Measurements from ENCODE around the gene MTHFD2L.
"Not testable (repeated sequence)": the region's sequence is repeated elsewhere in the genome, so short reads cannot be mapped to it uniquely, and the experiment has no call there.

The MTHFD2L gene

DNA sequence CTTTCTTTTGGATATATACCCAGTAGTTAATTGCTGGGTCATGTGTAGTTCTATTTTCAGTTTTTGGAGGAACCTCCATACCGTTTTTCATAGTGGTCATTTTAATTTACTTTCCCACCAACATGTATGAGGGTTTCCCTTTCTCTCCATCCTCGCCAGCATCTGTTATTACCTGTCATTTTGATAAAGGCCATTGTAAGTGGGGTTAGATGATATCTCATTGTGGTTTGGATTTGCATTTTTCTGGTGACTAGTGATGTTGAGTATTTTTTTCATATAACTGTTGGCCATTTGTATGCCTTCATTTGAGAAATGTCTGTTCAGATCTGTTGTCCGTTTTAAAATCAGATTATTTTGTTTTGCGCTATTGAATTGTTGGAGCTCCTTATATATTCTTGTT, 30.2 kb upstream of the MTHFD2L start:
- no peak for DNase-seq
- Histone ChIP-seq H3K4me1 (no peaks in the 10 kb centered on the region), H3K36me3 (no peaks in the 10 kb centered on the region), H3K4me3 (ENCODE audit: low read depth, low read length) (no peak overlapping the region), H3K9me3 (no peaks in the 10 kb centered on the region), H3K27me3 (no peaks in the 10 kb centered on the region)
- TF ChIP-seq, protein P1, sequence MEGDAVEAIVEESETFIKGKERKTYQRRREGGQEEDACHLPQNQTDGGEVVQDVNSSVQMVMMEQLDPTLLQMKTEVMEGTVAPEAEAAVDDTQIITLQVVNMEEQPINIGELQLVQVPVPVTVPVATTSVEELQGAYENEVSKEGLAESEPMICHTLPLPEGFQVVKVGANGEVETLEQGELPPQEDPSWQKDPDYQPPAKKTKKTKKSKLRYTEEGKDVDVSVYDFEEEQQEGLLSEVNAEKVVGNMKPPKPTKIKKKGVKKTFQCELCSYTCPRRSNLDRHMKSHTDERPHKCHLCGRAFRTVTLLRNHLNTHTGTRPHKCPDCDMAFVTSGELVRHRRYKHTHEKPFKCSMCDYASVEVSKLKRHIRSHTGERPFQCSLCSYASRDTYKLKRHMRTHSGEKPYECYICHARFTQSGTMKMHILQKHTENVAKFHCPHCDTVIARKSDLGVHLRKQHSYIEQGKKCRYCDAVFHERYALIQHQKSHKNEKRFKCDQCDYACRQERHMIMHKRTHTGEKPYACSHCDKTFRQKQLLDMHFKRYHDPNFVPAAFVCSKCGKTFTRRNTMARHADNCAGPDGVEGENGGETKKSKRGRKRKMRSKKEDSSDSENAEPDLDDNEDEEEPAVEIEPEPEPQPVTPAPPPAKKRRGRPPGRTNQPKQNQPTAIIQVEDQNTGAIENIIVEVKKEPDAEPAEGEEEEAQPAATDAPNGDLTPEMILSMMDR (IDR thresholded peaks at IDR 0.05; ENCODE audit: low read depth, low read length): no peak

DNA sequence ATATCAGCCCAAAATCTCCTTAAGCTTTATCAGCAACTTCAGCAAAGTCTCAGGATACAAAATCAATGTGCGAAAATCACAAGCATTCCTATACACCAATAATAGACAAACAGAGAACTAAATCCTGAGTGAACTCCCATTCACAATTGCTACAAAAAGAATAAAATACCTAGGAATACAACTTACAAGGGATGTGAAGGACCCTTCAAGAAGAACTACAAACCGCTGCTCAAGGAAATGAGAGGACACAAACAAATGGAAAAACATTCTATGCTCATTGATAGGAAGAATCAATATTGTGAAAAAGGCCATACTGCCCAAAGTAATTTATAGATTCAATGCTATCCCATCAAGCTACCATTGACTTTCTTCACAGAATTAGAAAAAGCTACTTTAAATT, 27.1 kb upstream of the MTHFD2L start:
- H3K4me3 ChIP-seq (ENCODE audit: low read depth, low read length); H3K4me1 ChIP-seq; H3K9me3 ChIP-seq; H3K27me3 ChIP-seq; H3K36me3 ChIP-seq; DNase-seq: not testable (repeated sequence)

DNA sequence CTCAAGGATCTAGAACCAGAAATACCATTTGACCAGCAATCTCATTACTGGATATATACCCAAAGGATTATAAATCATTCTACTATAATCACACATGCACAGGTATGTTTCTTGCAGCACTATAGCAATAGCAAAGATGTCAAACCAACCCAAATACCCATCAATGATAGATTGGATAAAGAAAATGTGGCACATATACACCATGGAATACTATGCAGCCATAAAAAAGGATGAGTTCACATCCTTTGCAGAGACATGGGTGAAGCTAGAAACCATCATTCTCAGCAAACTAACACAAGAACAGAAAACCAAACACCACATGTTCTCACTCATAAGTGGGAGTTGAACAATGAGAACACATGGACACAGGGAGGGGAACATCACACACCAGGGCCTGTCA, 25.7 kb upstream of the MTHFD2L start:
- H3K4me3 ChIP-seq (ENCODE audit: low read depth, low read length); H3K4me1 ChIP-seq; H3K9me3 ChIP-seq; DNase-seq; H3K27me3 ChIP-seq; H3K36me3 ChIP-seq: not testable (repeated sequence)

DNA sequence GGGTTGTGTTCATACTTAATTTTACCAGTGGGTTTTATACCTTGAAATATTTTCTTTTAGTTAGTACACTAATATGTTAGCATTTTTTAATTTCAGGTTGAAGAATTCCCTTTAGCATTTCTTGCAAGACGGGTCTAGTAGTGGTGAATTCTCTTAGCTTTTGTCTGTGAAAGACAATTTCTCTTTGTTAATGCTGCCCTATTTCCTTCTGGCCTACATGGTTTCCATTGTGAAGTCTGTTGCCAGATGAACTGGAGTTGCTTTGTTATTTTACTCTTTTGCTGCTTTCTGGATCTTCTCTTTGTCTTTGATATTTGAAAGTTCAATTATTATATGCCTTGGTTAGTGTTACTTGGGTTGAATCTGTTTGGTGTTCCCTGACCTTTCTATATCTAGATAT, 25.0 kb upstream of the MTHFD2L start:
- no peak overlapping the region for H3K4me3 ChIP-seq (ENCODE audit: low read depth, low read length)
- H3K27me3 ChIP-seq: no peaks in the 10 kb centered on the region
- DNase-seq: no peak
- no peaks in the 10 kb centered on the region for H3K9me3 ChIP-seq
- TF ChIP-seq, protein P1 (IDR thresholded peaks at IDR 0.05; ENCODE audit: low read depth, low read length): no peak
- H3K36me3 ChIP-seq: no peaks in the 10 kb centered on the region
- no peaks in the 10 kb centered on the region for H3K4me1 ChIP-seq

DNA sequence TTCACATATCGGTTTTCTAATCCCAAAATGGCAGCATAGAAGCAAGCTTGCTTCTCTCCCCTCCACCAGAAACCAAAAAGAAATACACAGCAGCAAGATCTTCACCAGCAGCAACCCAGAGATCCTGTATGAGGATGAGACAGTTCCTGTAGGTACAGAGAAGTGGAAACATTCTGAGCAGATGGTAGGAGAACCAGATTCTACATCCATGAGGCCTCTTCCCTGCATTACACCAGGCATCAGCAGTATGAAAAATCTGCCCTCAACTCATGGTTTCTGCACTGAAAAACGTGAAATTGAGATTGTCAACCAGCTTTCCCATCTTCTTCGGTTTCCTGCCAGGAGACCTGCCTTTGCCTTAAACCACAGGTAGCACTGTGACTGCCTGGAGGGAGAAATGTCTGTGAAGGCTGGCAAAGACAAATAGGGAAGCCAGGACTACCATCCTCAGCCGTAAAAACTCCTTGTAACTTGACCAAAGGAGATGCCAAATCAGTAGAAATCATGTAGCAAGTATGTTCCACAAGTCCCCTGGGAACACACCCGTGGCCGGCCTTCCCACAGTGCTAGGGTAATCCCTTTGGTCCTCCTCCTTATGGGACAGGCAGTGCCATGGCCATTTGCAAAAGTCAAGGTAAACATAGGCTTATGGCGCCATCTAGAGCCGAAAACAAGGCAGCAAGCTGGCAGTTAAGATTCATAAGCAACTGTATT, 24.0 kb upstream of the MTHFD2L start:
- no peaks in the 10 kb centered on the region for H3K36me3 ChIP-seq
- peaks cover 3% of the 10 kb centered on the region; the same call in 1 of the 2 replicates for H3K27me3 ChIP-seq
- no peaks in the 10 kb centered on the region for H3K9me3 ChIP-seq
- no peak overlapping the region for H3K4me3 ChIP-seq (ENCODE audit: low read depth, low read length)
- peak; percentile 69 for DNase-seq
- no peaks in the 10 kb centered on the region for H3K4me1 ChIP-seq
- TF ChIP-seq, protein P1 (IDR thresholded peaks at IDR 0.05; ENCODE audit: low read depth, low read length): peak; percentile 90

DNA sequence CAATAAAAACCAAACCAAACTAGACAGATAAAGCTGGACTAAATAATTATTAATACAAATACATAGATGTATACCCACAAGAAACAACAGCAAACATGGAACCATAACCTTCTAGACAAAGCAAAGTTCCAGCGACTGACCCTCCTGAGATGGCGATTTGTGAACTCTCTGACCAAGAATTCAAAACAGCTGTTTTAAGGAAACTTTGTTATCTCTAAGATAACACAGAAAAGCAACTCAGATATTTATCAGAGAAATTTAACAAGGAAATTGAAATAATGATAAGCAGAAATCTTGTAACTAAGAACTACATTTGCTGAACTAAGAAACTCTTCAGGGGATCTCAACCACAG, 23.4 kb upstream of the MTHFD2L start:
- no peaks in the 10 kb centered on the region for H3K36me3 ChIP-seq
- H3K9me3 ChIP-seq: no peaks in the 10 kb centered on the region
- DNase-seq: no peak
- peaks cover 3% of the 10 kb centered on the region; the same call in 1 of the 2 replicates for H3K27me3 ChIP-seq
- H3K4me1 ChIP-seq: no peaks in the 10 kb centered on the region
- H3K4me3 ChIP-seq (ENCODE audit: low read depth, low read length): no peak overlapping the region
- TF ChIP-seq, protein P1 (IDR thresholded peaks at IDR 0.05; ENCODE audit: low read depth, low read length): no peak

DNA sequence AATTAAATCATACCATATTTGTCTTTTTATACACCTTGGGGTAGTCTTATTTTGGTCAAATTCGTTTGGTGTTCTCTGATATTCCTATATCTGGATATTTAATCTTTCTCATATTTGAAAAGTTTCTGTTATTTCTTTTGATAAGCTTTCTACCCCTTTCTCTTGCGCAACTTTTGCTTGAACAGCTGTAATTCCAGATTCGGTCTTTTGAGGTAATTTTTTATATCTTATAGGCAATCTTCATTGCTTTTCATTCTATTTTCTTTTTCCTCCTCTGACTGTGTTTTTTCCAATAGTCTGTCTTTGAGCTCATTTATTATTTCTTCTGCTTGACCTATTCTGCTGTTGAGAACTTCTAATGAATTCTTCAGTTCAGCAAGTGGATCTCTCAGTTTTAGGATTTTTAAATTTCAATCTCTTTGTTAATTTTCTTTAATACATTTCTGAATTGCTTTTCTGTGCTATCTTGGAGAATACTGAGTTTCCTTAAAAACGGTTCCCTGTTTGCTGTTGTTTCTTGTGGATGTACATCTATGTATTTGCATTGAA, 11.3 kb upstream of the MTHFD2L start:
- peaks cover 30% of the 10 kb centered on the region for H3K27me3 ChIP-seq
- no peaks in the 10 kb centered on the region for H3K4me1 ChIP-seq
- TF ChIP-seq, protein P1 (IDR thresholded peaks at IDR 0.05; ENCODE audit: low read depth, low read length): no peak
- H3K9me3 ChIP-seq: no peaks in the 10 kb centered on the region
- no peak overlapping the region for H3K4me3 ChIP-seq (ENCODE audit: low read depth, low read length)
- no peak for DNase-seq
- no peaks in the 10 kb centered on the region for H3K36me3 ChIP-seq
